Activated T-cell treated with anti-CD3 and anti-CD28 coated beads, Interleukin-2, amount 50 U/mL, for 4 hours (primary cell): ENCODE measurements around the gene LMO2. TPM values are rescaled to one million over a fixed set of nuclear protein-coding genes. Genes with fewer than 3 reads are reported as not detected.
"Not testable (repeated sequence)": the region's sequence is repeated elsewhere in the genome, so short reads cannot be mapped to it uniquely, and the experiment has no call there.

Experiments used
- ATAC-seq, 2 donors: fragments of 200-7000 bp; cut with Tn5 transposase; one replicate each; pipeline ENCODE4 v1.10.0; 2021
- DNase-seq: peaks from one replicate; pipeline ENCODE4 v3.0.0-alpha.2; 2020
- H3K27me3 Mint-ChIP-seq: one replicate; pipeline ENCODE4 v1.8.0; 2021; ENCODE audit warnings: low read depth, mixed read lengths
- H3K36me3 Mint-ChIP-seq: one replicate; pipeline ENCODE4 v1.8.0; 2022; ENCODE audit warnings: mixed read lengths; ENCODE audit not compliant: insufficient read depth
- H3K4me1 Mint-ChIP-seq: one replicate; pipeline ENCODE4 v1.8.0; 2021; ENCODE audit warnings: low read depth, mixed read lengths
- H3K4me3 Mint-ChIP-seq: one replicate; pipeline ENCODE4 v1.8.0; 2021; ENCODE audit warnings: mild to moderate bottlenecking, moderate library complexity, mixed read lengths
- H3K9me3 Mint-ChIP-seq: one replicate; pipeline ENCODE4 v1.8.0; 2021; ENCODE audit warnings: mixed read lengths
- total RNA-seq, 3 donors: library from RNA; stranded (reverse); gene quantifications; one replicate each; pipeline ENCODE4 v1.2.1, GENCODE V29; 2021

Gene LMO2
- total RNA-seq, 3 donors from 2014 or later: 0.18 to 0.57 (median 0.38) TPM

- ATAC-seq (no peak), DNase-seq (no peak)
- no peaks in the 10 kb centered on the region for H3K4me1 Mint-ChIP-seq
- no peaks in the 10 kb centered on the region for H3K9me3 Mint-ChIP-seq
- H3K4me3 Mint-ChIP-seq: no peak overlapping the region
- no peaks in the 10 kb centered on the region for H3K36me3 Mint-ChIP-seq
- H3K27me3 Mint-ChIP-seq: peaks cover 39% of the 10 kb centered on the region
Measured at GRCh38 chr11:33843018-33843417, 48.9 kb downstream of the LMO2 start.

- DNase-seq: no peak
- ATAC-seq: no peak
- Mint-ChIP-seq H3K9me3 (no peaks in the 10 kb centered on the region), H3K27me3 (peaks cover 36% of the 10 kb centered on the region), H3K4me3 (no peak overlapping the region), H3K4me1 (no peaks in the 10 kb centered on the region), H3K36me3 (no peaks in the 10 kb centered on the region)
Measured at GRCh38 chr11:33842236-33842915, 49.5 kb downstream of the LMO2 start.

- H3K9me3 Mint-ChIP-seq, ATAC-seq, H3K4me1 Mint-ChIP-seq, DNase-seq, H3K4me3 Mint-ChIP-seq, H3K36me3 Mint-ChIP-seq: not testable (repeated sequence)
- H3K27me3 Mint-ChIP-seq: peaks cover 38% of the 10 kb centered on the region
Measured at GRCh38 chr11:33838234-33838633, 53.6 kb downstream of the LMO2 start.

GRCh38 chr11:33837334-33837733 is 54.5 kb downstream of the LMO2 start:
- H3K9me3 Mint-ChIP-seq, DNase-seq, ATAC-seq, H3K4me3 Mint-ChIP-seq, H3K36me3 Mint-ChIP-seq, H3K4me1 Mint-ChIP-seq: not testable (repeated sequence)
- peaks cover 39% of the 10 kb centered on the region for H3K27me3 Mint-ChIP-seq

- no peak for DNase-seq
- Mint-ChIP-seq H3K27me3 (peaks cover 50% of the 10 kb centered on the region), H3K4me1 (no peaks in the 10 kb centered on the region), H3K9me3 (no peaks in the 10 kb centered on the region), H3K4me3 (no peak overlapping the region), H3K36me3 (no peaks in the 10 kb centered on the region)
- no peak for ATAC-seq
Measured at GRCh38 chr11:33835143-33835878, 56.6 kb downstream of the LMO2 start.

- peaks cover 3% of the 10 kb centered on the region for H3K4me1 Mint-ChIP-seq
- H3K36me3 Mint-ChIP-seq: no peaks in the 10 kb centered on the region
- no peak for ATAC-seq
- DNase-seq: no peak
- H3K27me3 Mint-ChIP-seq: peaks cover 52% of the 10 kb centered on the region
- no peaks in the 10 kb centered on the region for H3K9me3 Mint-ChIP-seq
- no peak overlapping the region for H3K4me3 Mint-ChIP-seq
Measured at GRCh38 chr11:33832676-33833075, 59.2 kb downstream of the LMO2 start.

- ATAC-seq: no peak
- H3K27me3 Mint-ChIP-seq: peaks cover 60% of the 10 kb centered on the region
- H3K36me3 Mint-ChIP-seq: no peaks in the 10 kb centered on the region
- H3K4me1 Mint-ChIP-seq: peaks cover 3% of the 10 kb centered on the region
- no peaks in the 10 kb centered on the region for H3K9me3 Mint-ChIP-seq
- H3K4me3 Mint-ChIP-seq: no peak overlapping the region
- no peak for DNase-seq
Measured at GRCh38 chr11:33830903-33831648, 60.8 kb downstream of the LMO2 start.

GRCh38 chr11:33829430-33830141 is 62.3 kb downstream of the LMO2 start:
- H3K9me3 Mint-ChIP-seq: no peaks in the 10 kb centered on the region
- peak overlapping the region; percentile 77 for H3K4me3 Mint-ChIP-seq
- H3K36me3 Mint-ChIP-seq: no peaks in the 10 kb centered on the region
- peak; percentile 37 for DNase-seq
- peaks cover 61% of the 10 kb centered on the region for H3K27me3 Mint-ChIP-seq
- ATAC-seq: peak; percentile 87 to 88
- peaks cover 3% of the 10 kb centered on the region for H3K4me1 Mint-ChIP-seq

- peaks cover 3% of the 10 kb centered on the region for H3K4me1 Mint-ChIP-seq
- H3K36me3 Mint-ChIP-seq: no peaks in the 10 kb centered on the region
- peaks cover 64% of the 10 kb centered on the region for H3K27me3 Mint-ChIP-seq
- no peak for DNase-seq
- no peak overlapping the region for H3K4me3 Mint-ChIP-seq
- H3K9me3 Mint-ChIP-seq: no peaks in the 10 kb centered on the region
- peak; percentile 50 to 61 for ATAC-seq
Measured at GRCh38 chr11:33828604-33829429, 63.1 kb downstream of the LMO2 start.

GRCh38 chr11:33827206-33827605 is 64.7 kb downstream of the LMO2 start:
- no peaks in the 10 kb centered on the region for H3K36me3 Mint-ChIP-seq
- no peaks in the 10 kb centered on the region for H3K9me3 Mint-ChIP-seq
- peaks cover 61% of the 10 kb centered on the region for H3K27me3 Mint-ChIP-seq
- no peak overlapping the region for H3K4me3 Mint-ChIP-seq
- DNase-seq: no peak
- H3K4me1 Mint-ChIP-seq: peaks cover 3% of the 10 kb centered on the region
- ATAC-seq: no peak

- Mint-ChIP-seq H3K27me3 (peaks cover 54% of the 10 kb centered on the region), H3K4me1 (peaks cover 3% of the 10 kb centered on the region), H3K9me3 (no peaks in the 10 kb centered on the region), H3K36me3 (no peaks in the 10 kb centered on the region), H3K4me3 (no peak overlapping the region)
- ATAC-seq (no peak), DNase-seq (no peak)
Measured at GRCh38 chr11:33825854-33826560, 65.9 kb downstream of the LMO2 start.

- H3K9me3 Mint-ChIP-seq, ATAC-seq, H3K4me1 Mint-ChIP-seq, H3K4me3 Mint-ChIP-seq, DNase-seq, H3K36me3 Mint-ChIP-seq: not testable (repeated sequence)
- H3K27me3 Mint-ChIP-seq: peaks cover 35% of the 10 kb centered on the region
Measured at GRCh38 chr11:33822981-33823380, 68.9 kb downstream of the LMO2 start.
